Gastroesophageal sphincter (tissue), 3 donors: Measurements from ENCODE around the gene SH3RF1.

Source experiments
- POLR2A ChIP-seq, 2 donors: fragments of 450-650 bp; IDR thresholded peaks; one replicate each; pipeline ENCODE4 v1.6.1; 2017; ENCODE audit warnings: antibody characterized with exemption in 2 of 2, mild to moderate bottlenecking in 2 of 2, moderate library complexity in 1 of 2
- TF ChIP-seq, protein P1 (sequence below), 4 experiments: fragments of 200-600 bp in 2 of 4; fragments of 450-650 bp in 2 of 4; sonication (generic) in 1 of 4; IDR thresholded peaks; one replicate each; pipeline ENCODE4 v1.5.1; 2017 to 2019; ENCODE audit warnings: antibody characterized with exemption in 4 of 4, mild to moderate bottlenecking in 2 of 4, moderate library complexity in 2 of 4

DNA sequence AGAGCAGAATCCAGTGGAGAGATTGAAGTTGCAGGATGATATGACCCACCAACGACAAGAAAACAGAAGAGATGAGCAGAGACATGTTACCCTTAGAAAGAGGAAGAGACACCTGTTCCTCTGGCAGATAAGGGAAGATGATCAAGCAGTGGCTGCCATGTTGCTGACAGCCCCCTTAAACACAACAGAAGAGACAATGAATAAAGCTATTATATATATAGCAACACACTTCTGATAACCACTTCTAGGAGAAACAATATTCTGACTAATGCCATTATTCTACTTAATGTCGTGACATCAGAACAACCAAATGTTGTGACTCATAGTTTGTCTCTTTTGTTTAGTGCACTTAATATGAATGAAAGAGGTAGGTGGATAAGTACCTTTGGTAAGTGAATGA lies 44.9 kb downstream of the SH3RF1 start:
- TF ChIP-seq, protein P1, sequence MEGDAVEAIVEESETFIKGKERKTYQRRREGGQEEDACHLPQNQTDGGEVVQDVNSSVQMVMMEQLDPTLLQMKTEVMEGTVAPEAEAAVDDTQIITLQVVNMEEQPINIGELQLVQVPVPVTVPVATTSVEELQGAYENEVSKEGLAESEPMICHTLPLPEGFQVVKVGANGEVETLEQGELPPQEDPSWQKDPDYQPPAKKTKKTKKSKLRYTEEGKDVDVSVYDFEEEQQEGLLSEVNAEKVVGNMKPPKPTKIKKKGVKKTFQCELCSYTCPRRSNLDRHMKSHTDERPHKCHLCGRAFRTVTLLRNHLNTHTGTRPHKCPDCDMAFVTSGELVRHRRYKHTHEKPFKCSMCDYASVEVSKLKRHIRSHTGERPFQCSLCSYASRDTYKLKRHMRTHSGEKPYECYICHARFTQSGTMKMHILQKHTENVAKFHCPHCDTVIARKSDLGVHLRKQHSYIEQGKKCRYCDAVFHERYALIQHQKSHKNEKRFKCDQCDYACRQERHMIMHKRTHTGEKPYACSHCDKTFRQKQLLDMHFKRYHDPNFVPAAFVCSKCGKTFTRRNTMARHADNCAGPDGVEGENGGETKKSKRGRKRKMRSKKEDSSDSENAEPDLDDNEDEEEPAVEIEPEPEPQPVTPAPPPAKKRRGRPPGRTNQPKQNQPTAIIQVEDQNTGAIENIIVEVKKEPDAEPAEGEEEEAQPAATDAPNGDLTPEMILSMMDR (IDR thresholded peaks at IDR 0.05): no peak
- TF ChIP-seq POLR2A (IDR thresholded peaks at IDR 0.05): no peak
